Breast epithelium (tissue), 4 donors: ENCODE measurements around the gene CSMD2. TPM values are rescaled to one million over a fixed set of nuclear protein-coding genes. Genes with fewer than 3 reads are reported as not detected.

Source experiments
- DNase-seq, 2 donors: peaks; one replicate each; pipeline ENCODE4 v3.0.0-alpha.2; 2019; ENCODE audit warnings: low spot score in 2 of 2
- H3K27ac ChIP-seq, 2 donors: fragments of 200-600 bp; sonication (generic) in 1 of 2; one replicate each; pipeline ENCODE4 v1.5.1; 2016 to 2019; ENCODE audit warnings: mild to moderate bottlenecking in 1 of 2
- H3K27me3 ChIP-seq, 2 donors: fragments of 200-600 bp; sonication (generic) in 1 of 2; one replicate each; pipeline versions ENCODE4 v1.5.1 to v1.6.0; 2017 to 2019; ENCODE audit warnings: control low read depth in 1 of 2, mild to moderate bottlenecking in 1 of 2
- H3K36me3 ChIP-seq: fragments of 200-600 bp; one replicate; pipeline ENCODE4 v1.5.1; 2019
- H3K4me1 ChIP-seq, 2 donors: fragments of 200-600 bp; sonication (generic); one replicate each; pipeline ENCODE4 v1.5.1; 2016 to 2019; ENCODE audit warnings: control low read depth in 1 of 2
- H3K4me3 ChIP-seq, 3 donors: fragments of 200-600 bp; sonication (generic); 1 replicate in 2 of 3; 2 replicates in 1 of 3; pipeline ENCODE4 v1.5.1; 2016 to 2019; ENCODE audit warnings: mild to moderate bottlenecking in 3 of 3, moderate library complexity in 2 of 3
- H3K9me3 ChIP-seq, 2 donors: fragments of 200-600 bp; sonication (generic) in 1 of 2; one replicate each; pipeline ENCODE4 v1.5.1; 2016 to 2019; ENCODE audit warnings: control low read depth in 1 of 2
- POLR2A ChIP-seq: fragments of 450-650 bp; IDR thresholded peaks from one replicate; pipeline ENCODE4 v1.6.1; 2016; ENCODE audit warnings: antibody characterized with exemption, mild to moderate bottlenecking, moderate library complexity
- POLR2AphosphoS5 ChIP-seq, 3 donors: sonication (generic); formaldehyde crosslinking; IDR thresholded peaks; one replicate each; pipeline ENCODE4 v1.6.1; 2017; ENCODE audit warnings: antibody characterized with exemption in 3 of 3
- intact Hi-C: fragments of 100-400 bp; cut with DNase I; formaldehyde crosslinking; loops from one replicate; pipeline ENCODE4 v1.15.1; 2023; ENCODE audit warnings: low total_unique reads
- total RNA-seq, 3 donors: library from RNA; depleted of rRNA; stranded (reverse); fragments of >200 nt; gene quantifications; one replicate each; pipeline ENCODE4 v1.1.0, GENCODE V29; 2016
- TF ChIP-seq, protein P1 (sequence below), 3 donors: fragments of 450-650 bp; IDR thresholded peaks; one replicate each; pipeline ENCODE4 v1.5.1; 2016 to 2017; ENCODE audit warnings: antibody characterized with exemption in 3 of 3, mild to moderate bottlenecking in 3 of 3, moderate library complexity in 3 of 3

Gene CSMD2
- total RNA-seq, 3 donors from 2014 or later = 0.33 to 2.6 (median 0.44) TPM

DNA sequence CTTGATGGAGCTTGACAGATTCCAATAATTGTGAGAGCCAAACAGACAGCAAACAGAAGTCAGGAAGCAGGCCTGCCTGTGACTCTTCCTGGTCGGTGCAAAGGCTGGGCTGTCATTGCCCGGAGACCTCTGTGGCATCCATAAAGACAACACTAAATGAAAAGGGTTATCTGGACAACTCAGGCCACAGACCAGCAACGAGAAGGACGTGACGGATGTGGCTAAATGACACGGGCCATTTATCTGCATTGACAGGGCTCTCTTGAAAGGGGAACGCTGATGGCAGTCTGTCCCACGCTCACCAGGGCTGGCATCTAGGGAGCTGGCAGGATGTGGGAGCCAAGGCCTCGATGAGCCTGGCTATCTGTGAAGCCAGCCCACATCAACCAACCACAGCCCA, 266.1 kb downstream of the CSMD2 start:
- intact Hi-C loops = no loop called here
- H3K4me1 ChIP-seq = no peaks in the 10 kb centered on the region
- no peaks in the 10 kb centered on the region for H3K9me3 ChIP-seq
- no peak for TF ChIP-seq POLR2A
- TF ChIP-seq POLR2AphosphoS5 (IDR thresholded peaks at IDR 0.05) = no peak
- TF ChIP-seq, protein P1, sequence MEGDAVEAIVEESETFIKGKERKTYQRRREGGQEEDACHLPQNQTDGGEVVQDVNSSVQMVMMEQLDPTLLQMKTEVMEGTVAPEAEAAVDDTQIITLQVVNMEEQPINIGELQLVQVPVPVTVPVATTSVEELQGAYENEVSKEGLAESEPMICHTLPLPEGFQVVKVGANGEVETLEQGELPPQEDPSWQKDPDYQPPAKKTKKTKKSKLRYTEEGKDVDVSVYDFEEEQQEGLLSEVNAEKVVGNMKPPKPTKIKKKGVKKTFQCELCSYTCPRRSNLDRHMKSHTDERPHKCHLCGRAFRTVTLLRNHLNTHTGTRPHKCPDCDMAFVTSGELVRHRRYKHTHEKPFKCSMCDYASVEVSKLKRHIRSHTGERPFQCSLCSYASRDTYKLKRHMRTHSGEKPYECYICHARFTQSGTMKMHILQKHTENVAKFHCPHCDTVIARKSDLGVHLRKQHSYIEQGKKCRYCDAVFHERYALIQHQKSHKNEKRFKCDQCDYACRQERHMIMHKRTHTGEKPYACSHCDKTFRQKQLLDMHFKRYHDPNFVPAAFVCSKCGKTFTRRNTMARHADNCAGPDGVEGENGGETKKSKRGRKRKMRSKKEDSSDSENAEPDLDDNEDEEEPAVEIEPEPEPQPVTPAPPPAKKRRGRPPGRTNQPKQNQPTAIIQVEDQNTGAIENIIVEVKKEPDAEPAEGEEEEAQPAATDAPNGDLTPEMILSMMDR (IDR thresholded peaks at IDR 0.05) = no peak
- H3K27ac ChIP-seq = no peak overlapping the region
- H3K36me3 ChIP-seq = no peaks in the 10 kb centered on the region
- no peaks in the 10 kb centered on the region for H3K27me3 ChIP-seq
- DNase-seq = no peak
- no peak overlapping the region for H3K4me3 ChIP-seq

- no peaks in the 10 kb centered on the region for H3K9me3 ChIP-seq
These were observed 266.6 kb downstream of the CSMD2 start for GRCh38 chr1:33898406-33898805.

GRCh38 chr1:33897092-33897725, 267.8 kb downstream of the CSMD2 start:
- H3K27me3 ChIP-seq = no peaks in the 10 kb centered on the region
- no peaks in the 10 kb centered on the region for H3K36me3 ChIP-seq
- H3K9me3 ChIP-seq = no peaks in the 10 kb centered on the region
- H3K4me3 ChIP-seq = no peak overlapping the region
- TF ChIP-seq POLR2A (no peak), POLR2AphosphoS5 (IDR thresholded peaks at IDR 0.05) (no peak)
- TF ChIP-seq, protein P1 (IDR thresholded peaks at IDR 0.05) = no peak
- H3K27ac ChIP-seq = no peak overlapping the region
- no peaks in the 10 kb centered on the region for H3K4me1 ChIP-seq
- intact Hi-C loops = no loop called here
- no peak for DNase-seq

More at GRCh38 chr1:33898406-33898805, 266.6 kb downstream of the CSMD2 start:
- no peak overlapping the region for H3K4me3 ChIP-seq
- no peak overlapping the region for H3K27ac ChIP-seq
- intact Hi-C loops = no loop called here
- TF ChIP-seq POLR2A (no peak), POLR2AphosphoS5 (IDR thresholded peaks at IDR 0.05) (no peak)
- TF ChIP-seq, protein P1 (IDR thresholded peaks at IDR 0.05) = no peak
- H3K27me3 ChIP-seq = no peaks in the 10 kb centered on the region
- H3K36me3 ChIP-seq = no peaks in the 10 kb centered on the region
- H3K4me1 ChIP-seq = no peaks in the 10 kb centered on the region
- DNase-seq = no peak

GRCh38 chr1:33895976-33896375, 269.1 kb downstream of the CSMD2 start:
- no peak overlapping the region for H3K4me3 ChIP-seq
- no peaks in the 10 kb centered on the region for H3K4me1 ChIP-seq
- intact Hi-C loops = no loop called here
- no peak overlapping the region for H3K27ac ChIP-seq
- H3K36me3 ChIP-seq = no peaks in the 10 kb centered on the region
- no peaks in the 10 kb centered on the region for H3K9me3 ChIP-seq
- no peaks in the 10 kb centered on the region for H3K27me3 ChIP-seq
- no peak for DNase-seq
- TF ChIP-seq, protein P1 (IDR thresholded peaks at IDR 0.05) = no peak
- TF ChIP-seq POLR2AphosphoS5 (IDR thresholded peaks at IDR 0.05) (no peak), POLR2A (no peak)

GRCh38 chr1:33895396-33895795, 269.6 kb downstream of the CSMD2 start:
- intact Hi-C loops = no loop called here

More at GRCh38 chr1:33895396-33895795, 269.6 kb downstream of the CSMD2 start:
- Histone ChIP-seq H3K9me3 (no peaks in the 10 kb centered on the region), H3K27me3 (no peaks in the 10 kb centered on the region), H3K4me1 (no peaks in the 10 kb centered on the region), H3K4me3 (no peak overlapping the region), H3K36me3 (no peaks in the 10 kb centered on the region), H3K27ac (no peak overlapping the region)
- DNase-seq = no peak
- TF ChIP-seq, protein P1 (IDR thresholded peaks at IDR 0.05) = no peak
- TF ChIP-seq POLR2AphosphoS5 (IDR thresholded peaks at IDR 0.05) (no peak), POLR2A (no peak)
